ENCODE data around the gene GPC4. TPM values are rescaled to one million over a fixed set of nuclear protein-coding genes. Genes with fewer than 3 reads are reported as not detected.

GPC4 gene
- total and polyA plus RNA-seq, 10 of the 15 experiments (the other 5 are each of a cell fraction or from before 2014, with no cell fraction given) = 0.04 to 5.8 (median 0.13) TPM

DNA sequence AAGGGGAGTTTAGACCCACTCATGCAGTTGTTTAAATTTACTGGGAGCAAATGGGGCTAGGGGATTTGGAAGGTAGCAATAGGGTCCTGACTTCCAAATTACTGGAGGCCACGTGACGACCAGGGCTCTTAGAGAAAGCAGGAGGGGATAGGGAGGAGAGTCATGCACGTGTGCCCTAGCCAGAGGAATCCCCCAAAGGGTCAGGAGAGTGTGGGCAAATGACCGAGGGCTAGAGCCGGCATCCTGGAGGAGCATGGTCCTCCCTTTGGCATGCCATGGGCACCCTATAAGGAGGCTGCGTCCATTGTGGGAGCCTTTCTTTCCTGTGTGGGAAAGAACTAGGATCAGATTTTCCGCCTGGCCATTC lies 25.5 kb upstream of the GPC4 start:
- Histone ChIP-seq H3K79me2 (ENCODE audit: control insufficient read depth, insufficient read depth, low read length) (no peaks in the 10 kb centered on the region), H3K4me3 (no peak overlapping the region), H2AFZ (ENCODE audit: control insufficient read depth, low read depth, low read length) (no peak overlapping the region), H3K36me3 (ENCODE audit: control insufficient read depth in 2 of 2, insufficient read depth in 2 of 2, low read length in 1 of 2) (no peaks in the 10 kb centered on the region), H3K9me3 (replicated peaks; ENCODE audit: control insufficient read depth, insufficient read depth, low read length) (no peaks in the 10 kb centered on the region), H3K4me1 (ENCODE audit: control insufficient read depth, insufficient read depth, low read length) (no peaks in the 10 kb centered on the region), H3K9ac (ENCODE audit: control insufficient read depth, insufficient read depth, low read length) (no peak overlapping the region), H3K27me3 (replicated peaks in 1 of 2; ENCODE audit: control insufficient read depth in 2 of 2, insufficient read depth in 2 of 2, low read length in 1 of 2) (peaks cover 0 to 3% of the 10 kb centered on the region in 2 experiments; a peak in 1 of 4 replicates), H4K20me1 (ENCODE audit: control insufficient read depth, insufficient read depth) (no peaks in the 10 kb centered on the region), H3K27ac (ENCODE audit: control insufficient read depth, insufficient read depth) (no peak overlapping the region), H3K4me2 (ENCODE audit: control insufficient read depth, insufficient read depth) (no peak overlapping the region)
- 22% methylated on average over 7 of the region's 7 CpGs for WGBS (ENCODE audit: insufficient coverage, insufficient replicate concordance, low lambda C conversion rate, missing lambda C conversion rate)
- ChIA-PET CTCF (no interaction called here), POLR2A (no interaction called here), SMC1A (ENCODE audit: uncharacterized antibody, unreplicated experiment) (interaction anchor here (1.6 kb wide), 1 partner anchor 17 kb away, joined by 4 read pairs; no protein-coding TSS in a partner anchor), RAD21 (ENCODE audit: unreplicated experiment) (no interaction called here)
- FAIRE-seq (no peak), ATAC-seq (no peak), DNase-seq (ENCODE audit: low read depth, low spot score) (no peak)
- intact Hi-C loops (cut with micrococcal nuclease; ENCODE audit: unreplicated experiment) = no loop called here
- TF ChIP-seq MYC (IDR thresholded peaks at IDR 0.05; ENCODE audit: insufficient read depth, insufficient read length, insufficient replicate concordance, low read length, severe bottlenecking) = no peak
- no peak for TF ChIP-seq ZBTB40 (IDR thresholded peaks at IDR 0.05; ENCODE audit: borderline replicate concordance)
- TF ChIP-seq GABPA (IDR thresholded peaks at IDR 0.05; ENCODE audit: low read depth) = no peak
- TF ChIP-seq CEBPB (IDR thresholded peaks at IDR 0.05; ENCODE audit: borderline replicate concordance in 1 of 2, low read depth in 2 of 2, low read length in 2 of 2) = no peak
- no peak for TF ChIP-seq USF1 (IDR thresholded peaks at IDR 0.05; ENCODE audit: borderline replicate concordance, extremely low read length, insufficient read depth, low read depth, low read length)
- BruUV-seq (replicated peaks) = no TSS peak
- in situ Hi-C loops (cut with MboI) = no loop called here
